H9 (cell line): ENCODE measurements around the gene FAM151A. TPM values are rescaled to one million over a fixed set of nuclear protein-coding genes. Genes with fewer than 3 reads are reported as not detected.

ENCODE experiments used
- DNase-seq: peaks from one replicate; pipeline ENCODE4 v3.0.0-alpha.2; 2017
- H2AFZ ChIP-seq: one replicate; pipeline ENCODE4 v1.6.1; 2013; ENCODE audit warnings: mild to moderate bottlenecking, low read length, control low read depth, moderate library complexity
- H2AK5ac ChIP-seq: 2 replicates; pipeline ENCODE4 v1.6.1; 2013; ENCODE audit warnings: low read length, control low read depth, mixed read lengths; ENCODE audit not compliant: insufficient read length
- H2BK120ac ChIP-seq: one replicate; pipeline ENCODE4 v1.6.1; 2013; ENCODE audit warnings: low read depth, mild to moderate bottlenecking, low read length, control low read depth, inconsistent platforms; ENCODE audit not compliant: poor library complexity, severe bottlenecking
- H2BK12ac ChIP-seq: 2 replicates; pipeline ENCODE4 v1.6.1; 2013; ENCODE audit warnings: low read length, control low read depth, mixed read lengths, low read depth; ENCODE audit not compliant: insufficient read length
- H2BK15ac ChIP-seq: 2 replicates; pipeline ENCODE4 v1.6.1; 2013; ENCODE audit warnings: low read depth, low read length, control low read depth
- H2BK20ac ChIP-seq: one replicate; pipeline ENCODE4 v1.6.1; 2013; ENCODE audit warnings: low read depth, mild to moderate bottlenecking, low read length, control low read depth, inconsistent platforms; ENCODE audit not compliant: poor library complexity, severe bottlenecking
- H2BK5ac ChIP-seq: 2 replicates; pipeline ENCODE4 v1.6.1; 2013; ENCODE audit warnings: low read length, control low read depth, mixed read lengths; ENCODE audit not compliant: insufficient read length
- H3K14ac ChIP-seq: 2 replicates; pipeline ENCODE4 v1.6.1; 2013; ENCODE audit warnings: low read length, control low read depth; ENCODE audit not compliant: insufficient read depth
- H3K18ac ChIP-seq: 2 replicates; pipeline ENCODE4 v1.6.1; 2013; ENCODE audit warnings: low read depth, mild to moderate bottlenecking, mixed read lengths, low read length, control low read depth; ENCODE audit not compliant: insufficient read length
- H3K23ac ChIP-seq: 2 replicates; pipeline ENCODE4 v1.6.1; 2013; ENCODE audit warnings: low read length, control low read depth, mixed read lengths, low read depth; ENCODE audit not compliant: insufficient read length
- H3K23me2 ChIP-seq: 2 replicates; pipeline ENCODE4 v1.6.1; 2013; ENCODE audit warnings: low read depth, mild to moderate bottlenecking, mixed read lengths, low read length, control low read depth; ENCODE audit not compliant: insufficient read length, poor library complexity, severe bottlenecking
- H3K27ac ChIP-seq: 2 replicates; pipeline ENCODE4 v1.5.1; 2013; ENCODE audit warnings: low read length, control low read depth, mixed read lengths, low read depth; ENCODE audit not compliant: insufficient read length
- H3K27me3 ChIP-seq: 2 replicates; pipeline ENCODE4 v1.6.1; 2013; ENCODE audit warnings: low read length, control low read depth, inconsistent platforms; ENCODE audit not compliant: insufficient read depth
- H3K4ac ChIP-seq: 2 replicates; pipeline ENCODE4 v1.6.1; 2013; ENCODE audit warnings: low read depth, mild to moderate bottlenecking, control low read depth, inconsistent platforms, low read length, moderate library complexity
- H3K4me1 ChIP-seq: 2 replicates; pipeline ENCODE4 v1.6.1; 2013; ENCODE audit warnings: low read length, control low read depth, inconsistent platforms; ENCODE audit not compliant: insufficient read depth
- H3K4me2 ChIP-seq: 2 replicates; pipeline ENCODE4 v1.6.1; 2013; ENCODE audit warnings: low read length, control low read depth, mixed read lengths; ENCODE audit not compliant: insufficient read length, insufficient read depth
- H3K56ac ChIP-seq: 2 replicates; pipeline ENCODE4 v1.6.1; 2013; ENCODE audit warnings: low read depth, mild to moderate bottlenecking, mixed read lengths, low read length, control low read depth; ENCODE audit not compliant: insufficient read length
- H3K79me1 ChIP-seq: 2 replicates; pipeline ENCODE4 v1.6.1; 2013; ENCODE audit warnings: low read depth, mild to moderate bottlenecking, moderate library complexity, low read length, control low read depth, inconsistent platforms; ENCODE audit not compliant: insufficient read depth, poor library complexity, severe bottlenecking
- H3K79me2 ChIP-seq: 2 replicates; pipeline ENCODE4 v1.6.1; 2013; ENCODE audit warnings: low read length, control low read depth, inconsistent platforms; ENCODE audit not compliant: insufficient read depth
- H3K9ac ChIP-seq: 2 replicates; pipeline ENCODE4 v1.6.1; 2013; ENCODE audit warnings: low read length, control low read depth, mixed read lengths; ENCODE audit not compliant: insufficient read length; ENCODE audit errors: extremely low read depth
- H3K9me3 ChIP-seq: one replicate; pipeline ENCODE4 v1.6.1; 2013; ENCODE audit warnings: low read depth, low read length, inconsistent platforms; ENCODE audit not compliant: control insufficient read depth
- H3T11ph ChIP-seq: one replicate; pipeline ENCODE4 v1.6.1; 2013; ENCODE audit warnings: mild to moderate bottlenecking, low read length, control low read depth, inconsistent platforms
- H4K20me1 ChIP-seq: one replicate; pipeline ENCODE4 v1.6.1; 2013; ENCODE audit not compliant: control insufficient read depth, insufficient read length, insufficient read depth
- H4K5ac ChIP-seq: 2 replicates; pipeline ENCODE4 v1.6.1; 2013; ENCODE audit warnings: low read depth, mild to moderate bottlenecking, mixed read lengths, low read length, control low read depth; ENCODE audit not compliant: insufficient read length
- H4K8ac ChIP-seq: replicated peaks from 2 replicates; pipeline ENCODE4 v1.6.1; 2013; ENCODE audit warnings: low read length, control low read depth, mixed read lengths, low read depth; ENCODE audit not compliant: insufficient read length
- H4K91ac ChIP-seq: 2 replicates; pipeline ENCODE4 v1.6.1; 2013; ENCODE audit warnings: low read depth, mild to moderate bottlenecking, moderate library complexity, mixed read lengths, low read length, control low read depth; ENCODE audit not compliant: insufficient read length
- H3K27ac Mint-ChIP-seq, 3 experiments: 2 replicates in 2 of 3; 3 replicates in 1 of 3; pipeline ENCODE4 v1.8.0; 2020 to 2021; ENCODE audit warnings: mixed read lengths in 3 of 3, mild to moderate bottlenecking in 1 of 3, moderate library complexity in 1 of 3
- H3K27me3 Mint-ChIP-seq: 2 replicates; pipeline ENCODE4 v1.8.0; 2021; ENCODE audit warnings: low read depth, mild to moderate bottlenecking, moderate library complexity, mixed read lengths
- H3K36me3 Mint-ChIP-seq, 3 experiments: 2 replicates in 2 of 3; 3 replicates in 1 of 3; pipeline ENCODE4 v1.8.0; 2020 to 2021; ENCODE audit warnings: low read depth in 3 of 3, mixed read lengths in 3 of 3; ENCODE audit not compliant: insufficient read depth in 1 of 3
- H3K4me1 Mint-ChIP-seq, 2 experiments: 2 replicates each; pipeline ENCODE4 v1.8.0; 2020; ENCODE audit warnings: mixed read lengths in 2 of 2
- H3K4me3 Mint-ChIP-seq, 2 experiments: 2 replicates in 1 of 2; 3 replicates in 1 of 2; pipeline ENCODE4 v1.8.0; 2020 to 2021; ENCODE audit warnings: mild to moderate bottlenecking in 2 of 2, mixed read lengths in 2 of 2, moderate library complexity in 1 of 2
- H3K9me3 Mint-ChIP-seq, 2 experiments: 2 replicates in 1 of 2; 3 replicates in 1 of 2; pipeline ENCODE4 v1.8.0; 2020; ENCODE audit warnings: mild to moderate bottlenecking in 2 of 2, mixed read lengths in 2 of 2, moderate library complexity in 1 of 2
- CTCF ChIP-seq: fragments of 200-600 bp; sonication (generic); conservative IDR thresholded peaks from 3 replicates; pipeline ENCODE4 v1.8.0; 2021; ENCODE audit warnings: antibody characterized with exemption, mild to moderate bottlenecking
- WGBS: extraction: QIAGEN DNeasy Blood & Tissue Kit; methylation state at CpG from one replicate; pipeline ENCODE4 v1.1.7; 2013; ENCODE audit warnings: missing lambda C conversion rate, low lambda C conversion rate, mixed read lengths; ENCODE audit not compliant: insufficient read length; ENCODE audit errors: extremely low coverage; 5-methylcytosine and 5-hydroxymethylcytosine counted together
- total RNA-seq: library from RNA; stranded (reverse); gene quantifications from 2 replicates; pipeline ENCODE4 v1.2.1, GENCODE V29; 2021

Gene FAM151A
- total RNA-seq, 1 experiment from 2014 or later = not detected

GRCh38 chr1:54668567-54668966, 45.2 kb upstream of the FAM151A start:
- no peak overlapping the region for H2BK120ac ChIP-seq
- no peak for DNase-seq
- H3K79me1 ChIP-seq = no peaks in the 10 kb centered on the region
- H3K9me3 ChIP-seq = no peaks in the 10 kb centered on the region
- no peaks in the 10 kb centered on the region for H3K4me1 ChIP-seq
- H3K4ac ChIP-seq = no peak overlapping the region
- H3K79me2 ChIP-seq = no peaks in the 10 kb centered on the region
- H3K14ac ChIP-seq = no peak overlapping the region
- H4K91ac ChIP-seq = no peak overlapping the region
- no peak overlapping the region for H3K18ac ChIP-seq
- Mint-ChIP-seq H3K27me3 (peaks cover 4% of the 10 kb centered on the region; the same call in 1 of the 2 replicates), H3K4me1 (no peaks in the 10 kb centered on the region; a peak in 2 of 4 replicates), H3K9me3 (no peaks in the 10 kb centered on the region), H3K27ac (no peak overlapping the region; a peak in 1 of 7 replicates), H3K4me3 (no peak overlapping the region), H3K36me3 (no peaks in the 10 kb centered on the region)
- no peak overlapping the region for H2AFZ ChIP-seq
- no CpG with 5 or more reads among the region's 2 CpGs for whole genome bisulfite sequencing
- H3K4me2 ChIP-seq = no peak overlapping the region
- H3T11ph ChIP-seq = no peak overlapping the region
- H3K56ac ChIP-seq = no peak overlapping the region
- H3K27ac ChIP-seq = no peak overlapping the region
- no peaks in the 10 kb centered on the region for H3K23me2 ChIP-seq
- H2BK12ac ChIP-seq = no peak overlapping the region
- no peaks in the 10 kb centered on the region for H3K27me3 ChIP-seq
- no peak overlapping the region for H2BK5ac ChIP-seq
- H4K5ac ChIP-seq = no peak overlapping the region
- peak; percentile 39 for TF ChIP-seq CTCF
- H2BK20ac ChIP-seq = no peak overlapping the region
- no peaks in the 10 kb centered on the region for H4K20me1 ChIP-seq
- no peak overlapping the region for H2BK15ac ChIP-seq
- no peak overlapping the region for H3K23ac ChIP-seq
- H3K9ac ChIP-seq = no peak overlapping the region
- H2AK5ac ChIP-seq = no peak overlapping the region
- H4K8ac ChIP-seq = no peak overlapping the region
